Activated CD4-positive, CD25-positive, alpha-beta regulatory T cell (primary cell): ENCODE measurements around the gene KRTAP4-7.
"Not testable (repeated sequence)": the region's sequence is repeated elsewhere in the genome, so short reads cannot be mapped to it uniquely, and the experiment has no call there.

ENCODE experiments used
- DNase-seq, 4 experiments: peaks; one replicate each; lab custom pipeline; 2025; lab: John Stamatoyannopoulos, UW

KRTAP4-7 gene

DNA sequence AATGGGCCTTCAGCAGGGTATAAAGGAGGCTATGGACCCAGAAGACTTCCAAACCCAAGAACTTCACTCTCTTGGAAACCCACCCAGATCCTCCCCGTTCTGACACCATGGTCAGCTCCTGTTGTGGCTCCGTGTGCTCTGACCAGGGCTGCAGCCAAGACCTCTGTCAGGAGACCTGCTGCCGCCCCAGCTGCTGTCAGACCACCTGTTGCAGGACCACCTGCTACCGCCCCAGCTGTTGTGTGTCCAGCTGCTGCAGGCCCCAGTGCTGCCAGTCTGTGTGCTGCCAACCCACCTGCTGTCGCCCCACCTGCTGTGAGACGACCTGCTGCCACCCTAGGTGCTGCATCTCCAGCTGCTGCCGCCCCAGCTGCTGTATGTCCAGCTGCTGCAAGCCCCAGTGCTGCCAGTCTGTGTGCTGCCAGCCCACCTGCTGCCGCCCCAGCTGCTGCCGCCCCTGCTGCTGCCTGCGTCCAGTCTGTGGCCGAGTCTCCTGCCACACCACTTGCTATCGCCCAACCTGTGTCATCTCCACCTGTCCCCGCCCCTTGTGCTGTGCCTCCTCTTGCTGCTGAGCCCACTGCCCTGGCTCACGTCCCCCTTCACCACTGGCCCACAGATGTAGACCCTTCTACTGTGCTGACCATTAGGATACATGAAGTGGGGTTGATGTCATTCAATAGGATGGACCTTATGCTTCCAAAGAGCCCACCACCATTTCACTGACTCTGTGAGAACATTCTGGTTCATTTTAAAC lies at the start of gene KRTAP4-7:
Gene KRTAP4-7, plus strand, starts transcription at position 51 of the 757 bp plus-strand sequence. Its CDS starts 57 bp downstream, at position 108.
- DNase-seq = not testable (repeated sequence)

DNA sequence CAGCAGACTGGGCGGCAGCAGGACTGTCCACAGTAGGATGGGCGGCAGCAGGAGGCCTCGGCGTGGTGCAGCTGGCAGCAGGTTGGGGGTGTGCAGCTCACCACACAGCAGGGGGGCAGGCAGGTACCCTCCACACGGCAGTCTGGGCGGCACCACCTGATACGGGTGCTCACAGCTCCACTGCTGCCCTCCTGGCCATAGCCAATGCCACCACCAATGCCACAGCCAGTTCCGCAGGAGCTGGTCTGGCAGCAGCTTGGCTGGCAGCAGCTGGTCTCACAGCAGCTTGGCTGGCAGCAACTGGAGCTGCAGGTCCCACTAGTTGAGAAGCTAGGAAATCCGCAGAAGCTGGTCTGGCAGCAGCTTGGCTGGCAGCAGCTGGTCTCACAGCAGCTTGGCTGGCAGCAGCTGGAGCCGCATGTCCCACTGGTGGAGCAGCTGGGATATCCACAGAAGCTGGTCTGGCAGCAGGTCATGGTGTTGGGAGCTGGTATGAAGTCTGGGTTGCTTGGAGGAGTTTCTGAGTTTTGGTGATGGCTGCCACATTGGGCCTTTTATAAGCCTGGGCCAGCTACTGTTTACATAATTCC lies 49.5 kb upstream of the KRTAP4-7 start, which contains the start of gene KRTAP1-3:
Gene KRTAP1-3, minus strand, starts transcription at position 529 of the 590 bp plus-strand sequence. Its CDS starts 53 bp downstream, at position 476.
- DNase-seq = not testable (repeated sequence)

DNA sequence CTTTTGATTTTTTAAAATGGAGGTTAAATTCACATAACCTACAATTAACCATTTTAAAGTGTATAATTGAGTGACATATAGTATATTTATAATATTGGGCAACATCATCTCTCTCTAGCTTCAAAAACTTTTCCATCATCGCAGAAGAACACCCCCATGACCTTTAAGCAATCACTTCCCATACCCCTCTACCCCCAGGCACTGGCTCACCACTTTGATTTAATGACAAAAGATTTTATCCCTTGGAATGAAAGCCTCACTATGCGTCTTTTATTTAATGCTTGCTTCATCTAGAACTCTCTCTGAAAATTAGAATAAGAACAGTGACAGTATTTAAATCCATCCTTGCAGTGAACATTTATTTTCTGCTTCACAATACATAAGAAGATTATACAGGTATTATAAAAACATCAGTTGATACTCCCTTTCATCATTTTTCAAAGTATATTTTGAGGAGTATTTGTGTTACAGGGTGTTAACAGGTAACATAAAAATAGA lies 46.0 kb upstream of the KRTAP4-7 start:
- no peak for DNase-seq

DNA sequence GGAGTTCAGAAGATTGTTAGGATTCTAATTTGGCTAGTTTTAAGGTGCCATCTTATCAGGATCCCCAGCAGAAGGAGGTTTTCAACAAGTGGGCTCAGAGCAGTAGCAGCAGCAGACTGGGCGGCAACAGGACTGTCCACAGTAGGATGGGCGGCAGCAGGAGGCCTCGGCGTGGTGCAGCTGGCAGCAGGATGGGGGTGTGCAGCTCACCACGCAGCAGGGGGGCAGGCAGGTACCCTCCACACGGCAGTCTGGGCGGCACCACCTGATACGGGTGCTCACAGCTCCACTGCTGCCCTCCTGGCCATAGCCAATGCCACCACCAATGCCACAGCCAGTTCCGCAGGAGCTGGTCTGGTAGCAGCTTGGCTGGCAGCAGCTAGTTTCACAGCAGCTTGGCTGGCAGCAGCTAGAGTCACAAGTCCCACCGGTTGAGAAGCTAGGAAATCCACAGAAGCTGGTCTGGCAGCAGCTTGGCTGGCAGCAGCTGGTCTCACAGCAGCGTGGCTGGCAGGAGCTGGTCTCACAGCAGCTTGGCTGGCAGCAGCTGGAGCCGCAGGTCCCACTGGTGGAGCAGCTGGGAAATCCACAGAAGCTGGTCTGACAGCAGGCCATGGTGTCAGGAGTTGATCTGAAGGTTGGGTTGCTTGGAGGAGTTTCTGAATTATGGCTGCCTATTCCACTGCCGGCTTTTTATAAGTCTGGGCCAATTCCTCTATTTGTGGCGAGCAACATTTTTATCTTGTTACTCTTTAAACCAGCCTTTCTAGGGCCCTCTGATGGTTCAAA lies 43.0 kb upstream of the KRTAP4-7 start, which contains the start of gene KRTAP1-1:
Gene KRTAP1-1, minus strand, starts transcription at position 668 of the 789 bp plus-strand sequence. Its CDS starts 53 bp downstream, at position 615.
- not testable (repeated sequence) for DNase-seq

DNA sequence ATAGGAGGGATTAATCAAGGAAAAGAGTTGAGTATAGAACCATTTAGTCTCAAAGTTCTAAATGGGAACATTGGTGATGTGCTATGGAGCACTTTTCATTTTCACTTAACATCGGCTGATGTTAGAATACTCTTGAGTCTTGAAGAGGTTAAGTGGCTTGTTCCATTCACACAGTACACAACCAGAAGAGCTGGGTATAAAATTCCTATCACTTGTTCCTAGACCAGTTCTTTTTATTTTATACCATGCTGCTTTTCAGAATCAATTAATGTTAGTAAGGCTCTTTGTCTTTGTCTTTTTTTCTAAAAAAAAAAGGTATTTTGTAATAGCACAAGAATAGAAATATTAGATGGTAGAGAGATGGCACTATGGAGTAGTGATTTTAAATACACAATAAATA lies 41.0 kb upstream of the KRTAP4-7 start:
- no peak for DNase-seq

DNA sequence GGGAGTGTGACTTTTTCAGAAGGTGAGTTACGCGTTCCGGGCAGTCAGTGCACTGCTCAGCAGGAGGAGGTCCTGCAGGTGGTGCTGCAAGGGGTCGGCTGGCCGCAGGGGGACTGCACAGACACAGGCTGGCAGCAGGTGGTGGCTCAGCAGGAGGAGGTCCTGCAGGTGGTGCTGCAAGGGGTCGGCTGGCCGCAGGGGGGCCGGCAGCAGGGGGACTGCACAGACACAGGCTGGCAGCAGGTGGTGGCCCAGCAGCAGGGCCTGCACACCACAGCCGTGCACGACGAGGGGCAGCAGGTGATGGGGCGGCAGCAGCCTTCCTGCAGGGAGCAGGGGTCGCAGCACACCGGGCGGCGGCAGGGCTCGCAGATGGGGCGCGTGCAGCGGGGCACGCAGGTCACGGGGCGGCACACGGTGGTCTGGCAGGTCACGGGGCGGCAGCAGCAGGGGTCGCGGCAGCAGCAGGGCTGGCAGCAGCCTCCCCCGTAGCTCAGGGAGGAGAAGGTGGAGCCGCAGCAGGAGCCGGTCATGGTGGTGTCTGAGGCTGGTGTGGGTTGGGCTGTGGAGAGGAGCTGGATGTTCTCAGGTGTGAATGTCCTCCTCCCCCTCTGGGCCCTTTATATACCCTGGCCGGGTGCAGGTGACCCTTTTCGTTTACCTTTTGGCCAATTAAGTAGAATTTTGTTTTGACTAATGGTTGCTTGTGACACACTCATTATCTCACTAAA lies 37.0 kb upstream of the KRTAP4-7 start, which contains the start of gene KRTAP2-1:
Gene KRTAP2-1, minus strand, starts transcription at position 582 of the 731 bp plus-strand sequence. Its CDS starts 49 bp downstream, at position 533.
- DNase-seq = not testable (repeated sequence)

DNA sequence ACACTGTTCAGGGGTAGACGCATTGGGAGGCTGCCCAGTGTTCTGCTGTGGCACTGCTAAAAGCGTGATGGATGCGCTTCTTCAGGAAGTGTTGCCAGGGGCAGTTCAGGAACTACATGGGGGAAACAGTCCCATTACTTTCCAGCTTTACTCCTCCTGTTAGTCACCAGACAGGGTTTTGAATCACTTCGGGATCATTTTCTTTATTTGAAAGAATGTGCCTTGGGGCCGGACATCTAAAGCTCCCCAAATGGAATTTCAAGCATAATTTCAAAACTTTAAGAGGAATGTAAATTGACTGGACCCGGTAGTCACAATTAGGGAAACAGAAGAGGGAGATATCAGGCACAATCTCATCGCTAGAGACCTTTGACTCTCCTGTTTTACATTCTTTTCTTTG lies 35.5 kb upstream of the KRTAP4-7 start:
- no peak for DNase-seq

- no peak for DNase-seq
Observed at GRCh38 chr17:41049110-41049509, 34.8 kb upstream of the KRTAP4-7 start.

DNA sequence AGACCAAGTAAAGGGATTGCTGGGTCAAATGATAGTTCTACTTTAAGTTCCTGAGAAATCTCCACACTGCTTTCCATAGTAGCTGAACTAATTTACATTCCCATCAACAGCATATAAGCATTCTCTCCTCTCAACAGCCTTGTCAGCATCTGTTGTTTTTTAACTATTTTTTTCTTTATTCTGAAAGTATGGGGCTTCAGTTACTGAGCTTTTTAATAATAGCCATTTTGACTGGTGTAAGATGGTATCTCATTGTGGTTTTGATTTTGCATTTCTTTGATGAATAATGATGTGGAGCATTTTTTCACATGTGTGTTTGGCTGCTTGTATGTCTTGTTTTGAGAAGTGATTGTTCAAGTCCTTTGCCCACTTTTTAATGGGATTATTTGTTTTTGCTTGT lies 31.4 kb upstream of the KRTAP4-7 start:
- no peak for DNase-seq

GRCh38 chr17:41054025-41054424 lies 29.9 kb upstream of the KRTAP4-7 start:
- no peak for DNase-seq

GRCh38 chr17:41054556-41054955 lies 29.4 kb upstream of the KRTAP4-7 start:
- DNase-seq = not testable (repeated sequence)

- not testable (repeated sequence) for DNase-seq
Observed at GRCh38 chr17:41055130-41055529, 28.8 kb upstream of the KRTAP4-7 start, which contains the start of gene KRTAP2-2. Gene KRTAP2-2 (minus strand): TSS chr17:41055230. CDS start chr17:41055211, 19 bp downstream.

DNA sequence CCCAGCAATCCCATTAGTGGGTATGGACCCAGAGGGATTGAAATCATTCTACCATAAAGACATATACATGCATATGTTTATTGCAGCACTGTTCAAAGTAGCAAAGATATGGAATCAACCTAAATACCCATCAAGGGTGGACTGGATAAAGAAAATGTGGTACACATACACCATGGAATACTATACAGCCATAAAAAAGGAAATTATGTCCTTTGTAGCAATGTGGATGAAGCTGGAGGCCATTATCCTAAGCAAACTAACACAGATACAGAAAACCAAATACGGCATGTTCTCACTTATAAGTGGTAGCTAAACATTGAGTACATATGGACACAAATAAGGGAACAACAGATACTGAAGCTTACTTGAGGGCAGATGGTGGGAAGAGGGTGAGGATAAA lies 26.4 kb upstream of the KRTAP4-7 start:
- DNase-seq = no peak

DNA sequence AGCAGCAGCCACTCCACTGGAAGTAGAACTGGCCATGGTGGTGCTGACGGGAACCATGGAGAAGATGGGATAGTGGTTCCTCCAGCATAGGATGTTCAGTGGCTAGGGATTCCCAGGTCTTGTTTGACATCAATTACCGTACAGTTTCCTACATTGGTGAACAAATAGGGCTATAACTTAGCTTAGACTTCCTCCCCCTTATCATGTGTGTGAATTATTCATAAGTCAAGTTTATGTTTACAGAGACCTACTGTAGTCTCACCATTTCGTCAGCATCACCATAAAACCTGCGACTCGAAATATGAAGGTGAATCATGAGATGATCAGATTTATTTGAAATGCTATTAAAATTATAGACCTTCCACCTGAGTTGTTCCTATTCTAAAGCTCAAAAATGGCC lies 25.2 kb upstream of the KRTAP4-7 start:
- DNase-seq = no peak

- DNase-seq = not testable (repeated sequence)
Observed at GRCh38 chr17:41059276-41060051, 24.5 kb upstream of the KRTAP4-7 start.

- no peak for DNase-seq
Observed at GRCh38 chr17:41060052-41060604, 23.8 kb upstream of the KRTAP4-7 start, which contains the start of gene KRTAP2-3. Gene KRTAP2-3 (minus strand): TSS chr17:41060114. CDS start chr17:41060050, 64 bp downstream.

GRCh38 chr17:41061964-41062363 lies 22.0 kb upstream of the KRTAP4-7 start:
- DNase-seq = no peak

GRCh38 chr17:41063449-41063848 lies 20.5 kb upstream of the KRTAP4-7 start:
- DNase-seq = no peak

- DNase-seq = no peak
Observed at GRCh38 chr17:41064301-41064700, 19.6 kb upstream of the KRTAP4-7 start.
